GM12891 (cell line): ENCODE results near the gene TUBB6.

Experiments used
- PAX5 ChIP-seq: IDR thresholded peaks from 2 replicates; pipeline ENCODE4 v1.6.1; 2011; ENCODE audit warnings: low read length, moderate library complexity, mild to moderate bottlenecking; ENCODE audit not compliant: insufficient read depth, severe bottlenecking
- TAF1 ChIP-seq: IDR thresholded peaks from 2 replicates; pipeline ENCODE4 v1.6.1; 2011; ENCODE audit warnings: low read depth, low read length, control low read depth

GRCh38 chr18:12327510-12328178, 19.6 kb downstream of the TUBB6 start:
- TF ChIP-seq TAF1, result no peak
- TF ChIP-seq PAX5, result no peak
